Heart left ventricle (tissue), 16 donors: ENCODE data around the gene SUGP1. TPM values are rescaled to one million over a fixed set of nuclear protein-coding genes. Genes with fewer than 3 reads are reported as not detected.

ENCODE experiments used
- ATAC-seq, 4 donors: fragments of 200-7000 bp; cut with Tn5 transposase; one replicate each; pipeline ENCODE4 v1.9.1; 2020 to 2022; ENCODE audit warnings: moderate library complexity in 4 of 4, mild to moderate bottlenecking in 3 of 4, moderate number of reproducible peaks in 1 of 4
- DNase-seq, 5 donors: peaks; one replicate each; pipeline ENCODE4 v3.0.0-alpha.2; 2020
- H3K27ac ChIP-seq, 12 donors: fragments of 200-600 bp; sonication (generic) in 4 of 12; one replicate each; pipeline versions ENCODE4 v1.5.0 to v1.8.0; 2016 to 2022; ENCODE audit warnings: mild to moderate bottlenecking in 2 of 12
- H3K27me3 ChIP-seq, 9 donors: fragments of 200-600 bp; sonication (generic) in 2 of 9; one replicate each; pipeline versions ENCODE4 v1.5.1 to v1.8.0; 2016 to 2022; ENCODE audit warnings: mild to moderate bottlenecking in 3 of 9
- H3K36me3 ChIP-seq, 9 donors: fragments of 200-600 bp; sonication (generic) in 2 of 9; one replicate each; pipeline versions ENCODE4 v1.5.0 to v1.8.0; 2018 to 2022; ENCODE audit warnings: mild to moderate bottlenecking in 2 of 9
- H3K4me1 ChIP-seq, 12 donors: fragments of 200-600 bp; sonication (generic) in 4 of 12; one replicate each; pipeline versions ENCODE4 v1.5.0 to v1.8.0; 2016 to 2022; ENCODE audit warnings: mild to moderate bottlenecking in 3 of 12
- H3K4me3 ChIP-seq, 12 donors: fragments of 200-600 bp; sonication (generic) in 4 of 12; one replicate each; pipeline versions ENCODE4 v1.5.0 to v1.8.0; 2017 to 2022; ENCODE audit warnings: mild to moderate bottlenecking in 9 of 12, moderate library complexity in 4 of 12
- H3K9me3 ChIP-seq, 12 donors: fragments of 200-600 bp; sonication (generic) in 4 of 12; one replicate each; pipeline versions ENCODE4 v1.5.0 to v1.8.0; 2016 to 2022; ENCODE audit warnings: mild to moderate bottlenecking in 1 of 12
- CTCF ChIP-seq, 12 donors: fragments of 200-600 bp; sonication (generic) in 4 of 12; IDR thresholded peaks; one replicate each; pipeline versions ENCODE4 v1.5.0 to v1.8.0; 2018 to 2022; ENCODE audit warnings: antibody characterized with exemption in 12 of 12, mild to moderate bottlenecking in 5 of 12
- POLR2A ChIP-seq, 2 donors: fragments of 450-650 bp; IDR thresholded peaks; one replicate each; pipeline ENCODE4 v1.6.1; 2017; ENCODE audit warnings: antibody characterized with exemption in 2 of 2, mild to moderate bottlenecking in 2 of 2, moderate library complexity in 2 of 2
- WGBS, 4 donors: extraction: QIAGEN DNeasy Blood & Tissue Kit in 2 of 4; methylation state at CpG; one replicate each; pipeline versions ENCODE4 v1.1.5 to v1.1.7; 2013 to 2018; 5-methylcytosine and 5-hydroxymethylcytosine counted together
- intact Hi-C, 10 donors: fragments of 100-400 bp; cut with DNase I; formaldehyde crosslinking; loops; one replicate each; pipeline versions ENCODE4 v1.11.1 to v1.14.2; 2022
- polyA plus RNA-seq, 2 donors: library from polyadenylated mRNA; stranded (reverse); fragments of 200-250 nt; gene quantifications; one replicate each; pipeline ENCODE4 v1.2.3, GENCODE V29; 2013
- total RNA-seq, 9 donors: library from RNA; depleted of rRNA in 2 of 9; stranded (reverse); fragments of >200 nt in 2 of 9; fragmentation: NEBNext Ultra II Directional in 3 of 9; extraction: Animal tissue kit (Norgen Biotek cat#: 25700) in 3 of 9; gene quantifications; one replicate each; pipeline versions ENCODE4 v1.1.0 to v1.2.4, GENCODE V29; 2016 to 2023
- donor health status: ischemic (EF 13 %, LVEDD 7.1; RV severe dilation, severe dysfunction).
- donor health status: healthy with polysubstance abuse.
- donor health status: DM: no; HTN: yes; CAD: no.
- donor health status: DM: no; HTN: no; CAD: no.
- donor health status: ischemic (EF 25% LVEDD 6.9; RV normal size, moderate dysfunction).
- donor health status: ischemic (EF 25% LVEDD 5.7; RV mildly dilated, moderate dysfunction).
- donor health status: healthy.
- donor health status: DM: yes; HTN: yes; CAD: no.
- donor health status: ischemic (EF 35%, LVEDD 5.7; RV mildly dilated, moderate dysfunction).
- donor health status: nonischemic (EF 11% LVEDD 7.7; RV severe dilation, severe dysfunction).
- donor health status: DM: yes; HTN: yes; CAD: no.
- donor health status: PGD.
- donor health status: ischemic (EF 29% LVEDD 5.4; RV normal size, mild dysfunction).
- donor health status: nonischemic (EF 23%, LVEDD 6.1; RV moderate dilation, normal function).

Gene SUGP1
- total and polyA plus RNA-seq, 11 donors: 28.7 to 53.4 (median 41.0) TPM

GRCh38 chr19:19260417-19261214 is 59.7 kb downstream of the SUGP1 start:
- Histone ChIP-seq H3K4me3 (no peak overlapping the region), H3K36me3 (no peaks in the 10 kb centered on the region), H3K27me3 (peaks cover 8 to 78% (median 40%) of the 10 kb centered on the region in 9 donors), H3K27ac (no peak overlapping the region), H3K9me3 (peaks cover 0 to 8% (median 0%) of the 10 kb centered on the region in 12 donors), H3K4me1 (peaks cover 0 to 10% (median 0%) of the 10 kb centered on the region in 12 donors)
- DNase-seq: peak in 1 of 5 donors; percentile 48
- TF ChIP-seq POLR2A (IDR thresholded peaks at IDR 0.05): no peak
- no peak for TF ChIP-seq CTCF (IDR thresholded peaks at IDR 0.05)
- intact Hi-C loops: no loop called here
- 45 to 70% (median 53%) methylated on average over 17 to 36 of the region's 36 CpGs for WGBS, 4 donors
- no peak for ATAC-seq

- H3K27ac ChIP-seq: no peak overlapping the region
- H3K27me3 ChIP-seq: peaks cover 8 to 86% (median 43%) of the 10 kb centered on the region in 9 donors
- no peak for TF ChIP-seq POLR2A (IDR thresholded peaks at IDR 0.05)
- TF ChIP-seq CTCF (IDR thresholded peaks at IDR 0.05): no peak
- peaks cover 0 to 10% (median 0%) of the 10 kb centered on the region in 12 donors for H3K4me1 ChIP-seq
- 62 to 91% (median 76%) methylated on average over 2 of the region's 2 CpGs for WGBS, 4 donors
- H3K9me3 ChIP-seq: peaks cover 0 to 8% (median 0%) of the 10 kb centered on the region in 12 donors
- H3K4me3 ChIP-seq: no peak overlapping the region
- H3K36me3 ChIP-seq: no peaks in the 10 kb centered on the region
- ATAC-seq: no peak
- intact Hi-C loops: no loop called here
- DNase-seq: peak in 1 of 5 donors; percentile 4
Measured at GRCh38 chr19:19259741-19260140, 60.6 kb downstream of the SUGP1 start.

- Histone ChIP-seq H3K9me3 (peaks cover 0 to 8% (median 0%) of the 10 kb centered on the region in 12 donors), H3K27ac (no peak overlapping the region), H3K36me3 (no peaks in the 10 kb centered on the region), H3K27me3 (peaks cover 8 to 88% (median 44%) of the 10 kb centered on the region in 9 donors), H3K4me3 (no peak overlapping the region), H3K4me1 (peaks cover 0 to 10% (median 0%) of the 10 kb centered on the region in 12 donors)
- WGBS, 4 donors: 89 to 94% (median 91%) methylated on average over 40 to 41 of the region's 41 CpGs
- no peak for TF ChIP-seq CTCF (IDR thresholded peaks at IDR 0.05)
- no peak for TF ChIP-seq POLR2A (IDR thresholded peaks at IDR 0.05)
- intact Hi-C loops: no loop called here
- ATAC-seq: no peak
- peak in 1 of 5 donors; percentile 8 for DNase-seq
Measured at GRCh38 chr19:19258589-19259338, 61.5 kb downstream of the SUGP1 start.
